ENCODE data around the gene ARRB1. TPM values are rescaled to one million over a fixed set of nuclear protein-coding genes. Genes with fewer than 3 reads are reported as not detected.
"Not testable (repeated sequence)": the region's sequence is repeated elsewhere in the genome, so short reads cannot be mapped to it uniquely, and the experiment has no call there.

Gene ARRB1
- total and polyA plus RNA-seq, 2 donors from 2014 or later = 17.6 to 53.8 TPM

DNA sequence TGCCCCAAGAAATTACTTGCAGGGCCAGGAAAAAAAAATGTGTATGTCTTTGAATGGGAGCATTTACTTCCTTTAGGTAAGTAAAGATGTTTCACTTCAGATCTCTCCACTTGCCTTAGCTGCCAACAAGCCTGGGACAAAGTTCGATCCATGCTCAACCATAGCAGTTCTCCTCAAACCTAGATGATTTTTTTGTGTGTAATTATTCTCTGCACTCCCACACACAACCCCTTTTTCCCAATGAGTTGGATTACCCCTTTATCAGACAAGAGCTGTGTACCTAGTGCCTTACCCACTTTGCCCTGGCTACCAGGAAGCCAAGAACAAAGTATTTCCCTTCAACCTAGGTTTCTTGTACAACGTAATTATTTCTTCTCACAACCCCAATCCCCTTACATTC is 75.3 kb downstream of the ARRB1 start:
- Histone ChIP-seq H3K4me1 (ENCODE audit: control insufficient read depth in 2 of 3, insufficient read depth in 2 of 3, low read depth in 1 of 3, low read length in 3 of 3) (no peaks in the 10 kb centered on the region), H3K36me3 (ENCODE audit: control insufficient read depth in 2 of 3, insufficient read depth in 3 of 3, low read length in 3 of 3) (peaks cover 3 to 31% (median 6%) of the 10 kb centered on the region in 3 donors), H3K4me3 (ENCODE audit: low read length in 3 of 3) (no peak overlapping the region), H3K9ac (ENCODE audit: low read length in 3 of 3) (no peak overlapping the region), H3K9me3 (ENCODE audit: control insufficient read depth in 2 of 3, insufficient read depth in 1 of 3, low read length in 3 of 3) (no peaks in the 10 kb centered on the region), H3K27me3 (ENCODE audit: control insufficient read depth, insufficient read depth, low read length) (no peaks in the 10 kb centered on the region), H3K27ac (ENCODE audit: low read depth in 2 of 2, low read length in 2 of 2) (no peak overlapping the region)
- intact Hi-C loops (cut with DNase I) = loop anchor here (5.0 kb wide), 1 partner anchor 106 kb away; no protein-coding TSS in a partner anchor
- DNase-seq (no peak), FAIRE-seq (no peak)
- TF ChIP-seq, protein P1, sequence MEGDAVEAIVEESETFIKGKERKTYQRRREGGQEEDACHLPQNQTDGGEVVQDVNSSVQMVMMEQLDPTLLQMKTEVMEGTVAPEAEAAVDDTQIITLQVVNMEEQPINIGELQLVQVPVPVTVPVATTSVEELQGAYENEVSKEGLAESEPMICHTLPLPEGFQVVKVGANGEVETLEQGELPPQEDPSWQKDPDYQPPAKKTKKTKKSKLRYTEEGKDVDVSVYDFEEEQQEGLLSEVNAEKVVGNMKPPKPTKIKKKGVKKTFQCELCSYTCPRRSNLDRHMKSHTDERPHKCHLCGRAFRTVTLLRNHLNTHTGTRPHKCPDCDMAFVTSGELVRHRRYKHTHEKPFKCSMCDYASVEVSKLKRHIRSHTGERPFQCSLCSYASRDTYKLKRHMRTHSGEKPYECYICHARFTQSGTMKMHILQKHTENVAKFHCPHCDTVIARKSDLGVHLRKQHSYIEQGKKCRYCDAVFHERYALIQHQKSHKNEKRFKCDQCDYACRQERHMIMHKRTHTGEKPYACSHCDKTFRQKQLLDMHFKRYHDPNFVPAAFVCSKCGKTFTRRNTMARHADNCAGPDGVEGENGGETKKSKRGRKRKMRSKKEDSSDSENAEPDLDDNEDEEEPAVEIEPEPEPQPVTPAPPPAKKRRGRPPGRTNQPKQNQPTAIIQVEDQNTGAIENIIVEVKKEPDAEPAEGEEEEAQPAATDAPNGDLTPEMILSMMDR (IDR thresholded peaks at IDR 0.05; ENCODE audit: borderline replicate concordance, extremely low read depth, insufficient read depth) = no peak

DNA sequence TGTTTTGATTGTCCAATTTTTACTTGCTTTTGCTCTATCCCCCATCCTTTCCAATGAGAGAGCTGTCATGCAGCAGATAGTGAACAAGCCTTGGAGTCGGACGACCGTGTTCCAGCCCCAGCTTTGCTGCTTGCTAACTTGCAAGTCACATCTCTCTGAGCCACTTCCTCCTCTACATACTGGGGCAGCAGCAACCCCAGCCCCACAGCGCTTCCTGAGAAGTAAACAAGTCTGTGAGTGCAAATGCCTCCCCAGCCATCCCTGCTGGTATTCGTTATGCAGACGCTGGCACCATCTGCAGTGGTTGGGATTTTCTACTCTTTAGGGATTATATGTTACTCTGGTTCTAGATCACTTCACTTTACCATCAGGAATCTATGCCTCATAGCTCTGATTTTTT is 75.9 kb downstream of the ARRB1 start:
- Histone ChIP-seq H3K4me1 (ENCODE audit: control insufficient read depth in 2 of 3, insufficient read depth in 2 of 3, low read depth in 1 of 3, low read length in 3 of 3) (no peaks in the 10 kb centered on the region), H3K27ac (ENCODE audit: low read depth in 2 of 2, low read length in 2 of 2) (no peak overlapping the region), H3K4me3 (ENCODE audit: low read length in 3 of 3) (no peak overlapping the region), H3K9ac (ENCODE audit: low read length in 3 of 3) (no peak overlapping the region), H3K36me3 (ENCODE audit: control insufficient read depth in 2 of 3, insufficient read depth in 3 of 3, low read length in 3 of 3) (peaks cover 3 to 31% (median 6%) of the 10 kb centered on the region in 3 donors), H3K27me3 (ENCODE audit: control insufficient read depth, insufficient read depth, low read length) (no peaks in the 10 kb centered on the region), H3K9me3 (ENCODE audit: control insufficient read depth in 2 of 3, insufficient read depth in 1 of 3, low read length in 3 of 3) (no peaks in the 10 kb centered on the region)
- peak in 1 of 5 donors; percentile 81 for DNase-seq
- intact Hi-C loops (cut with DNase I) = loop anchor here (5.0 kb wide), 1 partner anchor 107 kb away; no protein-coding TSS in a partner anchor
- no peak for FAIRE-seq
- TF ChIP-seq, protein P1 (IDR thresholded peaks at IDR 0.05; ENCODE audit: borderline replicate concordance, extremely low read depth, insufficient read depth) = no peak

DNA sequence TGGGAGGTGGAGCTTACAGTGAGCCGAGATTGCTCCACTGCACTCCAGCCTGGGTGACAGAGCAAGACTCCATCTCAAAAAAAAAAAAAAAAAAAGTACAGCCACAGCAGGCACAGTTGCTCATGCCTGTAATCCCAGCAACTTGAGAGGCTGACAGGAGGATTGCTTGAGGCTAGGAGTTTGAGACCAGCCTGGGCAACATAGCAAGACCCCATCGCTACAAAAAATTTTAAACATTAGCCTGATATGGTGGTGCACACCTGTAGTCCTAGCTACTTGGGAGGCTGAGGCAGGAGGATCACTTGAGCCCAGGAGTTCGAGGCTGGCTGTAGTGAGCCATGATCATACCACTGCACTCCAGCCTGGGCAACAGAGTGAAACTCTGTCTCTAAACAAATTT is 76.7 kb downstream of the ARRB1 start:
- H3K36me3 ChIP-seq (ENCODE audit: control insufficient read depth in 2 of 3, insufficient read depth in 3 of 3, low read length in 3 of 3) = peaks cover 3 to 31% (median 6%) of the 10 kb centered on the region in 3 donors
- FAIRE-seq; H3K9ac ChIP-seq (ENCODE audit: low read length in 3 of 3); H3K4me1 ChIP-seq (ENCODE audit: control insufficient read depth in 2 of 3, insufficient read depth in 2 of 3, low read depth in 1 of 3, low read length in 3 of 3); H3K4me3 ChIP-seq (ENCODE audit: low read length in 3 of 3); H3K27ac ChIP-seq (ENCODE audit: low read depth in 2 of 2, low read length in 2 of 2); H3K27me3 ChIP-seq (ENCODE audit: control insufficient read depth, insufficient read depth, low read length); H3K9me3 ChIP-seq (ENCODE audit: control insufficient read depth in 2 of 3, insufficient read depth in 1 of 3, low read length in 3 of 3): not testable (repeated sequence)
- intact Hi-C loops (cut with DNase I) = loop anchor here (5.0 kb wide), 1 partner anchor 108 kb away; no protein-coding TSS in a partner anchor
- peak in 1 of 5 donors; percentile 8 for DNase-seq

DNA sequence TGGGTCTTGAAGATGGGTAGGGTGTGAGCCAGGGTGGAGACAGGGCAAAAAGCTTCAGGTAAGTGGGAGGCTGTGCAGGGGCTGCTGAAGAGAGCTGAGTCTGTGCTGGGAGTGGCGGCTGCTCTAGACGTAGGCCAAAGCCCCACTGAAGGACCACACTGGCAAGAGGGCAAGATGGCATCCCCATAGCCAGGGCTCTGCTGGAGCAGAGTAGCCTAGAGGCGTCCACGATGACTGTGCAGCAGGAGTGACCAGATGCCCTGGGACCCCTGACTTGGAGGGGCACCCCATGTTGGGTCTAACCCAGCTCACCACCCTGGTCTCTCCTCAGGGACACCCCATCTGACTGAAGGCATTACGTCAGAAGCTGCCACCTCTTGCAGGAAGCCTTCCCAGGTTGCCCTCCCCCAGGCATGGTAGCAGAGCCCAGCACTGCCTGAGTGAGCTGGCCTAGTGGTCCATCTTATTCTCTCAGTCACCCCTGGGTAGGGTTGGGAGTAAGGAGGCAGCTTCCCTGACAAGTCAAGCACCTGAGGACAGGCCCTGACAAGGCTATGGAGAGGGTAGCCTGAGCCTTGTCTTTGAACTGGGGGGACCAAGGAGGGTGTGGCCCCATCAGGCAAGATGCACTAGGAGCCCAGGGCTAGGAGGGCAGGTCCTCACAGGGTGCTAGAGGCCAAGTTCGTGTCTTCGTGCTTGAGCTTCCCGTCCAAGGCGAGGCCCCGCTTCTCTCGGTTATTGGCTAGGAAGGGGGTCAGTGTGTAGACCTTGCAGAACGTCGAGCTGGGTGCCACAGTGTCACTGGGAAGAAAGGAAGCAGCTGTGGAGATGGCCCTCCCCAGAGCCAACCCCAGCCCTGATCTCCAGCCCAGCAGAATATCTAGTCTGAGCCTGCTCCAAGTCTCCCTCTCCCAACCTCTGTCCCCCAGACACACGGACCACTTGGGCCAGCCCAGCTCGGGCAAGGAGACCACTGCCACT is 77.8 kb downstream of the ARRB1 start:
- intact Hi-C loops (cut with DNase I) = no loop called here
- peak in 2 of 5 donors; percentile 28 to 53 for DNase-seq
- FAIRE-seq = no peak
- TF ChIP-seq, protein P1 (IDR thresholded peaks at IDR 0.05; ENCODE audit: borderline replicate concordance, extremely low read depth, insufficient read depth) = no peak
- Histone ChIP-seq H3K4me3 (ENCODE audit: low read length in 3 of 3) (no peak overlapping the region), H3K9me3 (ENCODE audit: control insufficient read depth in 2 of 3, insufficient read depth in 1 of 3, low read length in 3 of 3) (no peaks in the 10 kb centered on the region), H3K27ac (ENCODE audit: low read depth in 2 of 2, low read length in 2 of 2) (no peak overlapping the region), H3K9ac (ENCODE audit: low read length in 3 of 3) (no peak overlapping the region), H3K4me1 (ENCODE audit: control insufficient read depth in 2 of 3, insufficient read depth in 2 of 3, low read depth in 1 of 3, low read length in 3 of 3) (no peaks in the 10 kb centered on the region), H3K36me3 (ENCODE audit: control insufficient read depth in 2 of 3, insufficient read depth in 3 of 3, low read length in 3 of 3) (peaks cover 3 to 30% (median 4%) of the 10 kb centered on the region in 3 donors), H3K27me3 (ENCODE audit: control insufficient read depth, insufficient read depth, low read length) (no peaks in the 10 kb centered on the region)
